H9 (cell line): ENCODE data around the gene CCDC88C. TPM values are rescaled to one million over a fixed set of nuclear protein-coding genes. Genes with fewer than 3 reads are reported as not detected.

Source experiments
- DNase-seq: peaks from one replicate; pipeline ENCODE4 v3.0.0-alpha.2; 2017
- H2AFZ ChIP-seq: one replicate; pipeline ENCODE4 v1.6.1; 2013; ENCODE audit warnings: mild to moderate bottlenecking, low read length, control low read depth, moderate library complexity
- H2AK5ac ChIP-seq: 2 replicates; pipeline ENCODE4 v1.6.1; 2013; ENCODE audit warnings: low read length, control low read depth, mixed read lengths; ENCODE audit not compliant: insufficient read length
- H2BK120ac ChIP-seq: one replicate; pipeline ENCODE4 v1.6.1; 2013; ENCODE audit warnings: low read depth, mild to moderate bottlenecking, low read length, control low read depth, inconsistent platforms; ENCODE audit not compliant: poor library complexity, severe bottlenecking
- H2BK12ac ChIP-seq: 2 replicates; pipeline ENCODE4 v1.6.1; 2013; ENCODE audit warnings: low read length, control low read depth, mixed read lengths, low read depth; ENCODE audit not compliant: insufficient read length
- H2BK15ac ChIP-seq: 2 replicates; pipeline ENCODE4 v1.6.1; 2013; ENCODE audit warnings: low read depth, low read length, control low read depth
- H2BK20ac ChIP-seq: one replicate; pipeline ENCODE4 v1.6.1; 2013; ENCODE audit warnings: low read depth, mild to moderate bottlenecking, low read length, control low read depth, inconsistent platforms; ENCODE audit not compliant: poor library complexity, severe bottlenecking
- H2BK5ac ChIP-seq: 2 replicates; pipeline ENCODE4 v1.6.1; 2013; ENCODE audit warnings: low read length, control low read depth, mixed read lengths; ENCODE audit not compliant: insufficient read length
- H3K14ac ChIP-seq: 2 replicates; pipeline ENCODE4 v1.6.1; 2013; ENCODE audit warnings: low read length, control low read depth; ENCODE audit not compliant: insufficient read depth
- H3K18ac ChIP-seq: 2 replicates; pipeline ENCODE4 v1.6.1; 2013; ENCODE audit warnings: low read depth, mild to moderate bottlenecking, mixed read lengths, low read length, control low read depth; ENCODE audit not compliant: insufficient read length
- H3K23ac ChIP-seq: 2 replicates; pipeline ENCODE4 v1.6.1; 2013; ENCODE audit warnings: low read length, control low read depth, mixed read lengths, low read depth; ENCODE audit not compliant: insufficient read length
- H3K23me2 ChIP-seq: 2 replicates; pipeline ENCODE4 v1.6.1; 2013; ENCODE audit warnings: low read depth, mild to moderate bottlenecking, mixed read lengths, low read length, control low read depth; ENCODE audit not compliant: insufficient read length, poor library complexity, severe bottlenecking
- H3K27ac ChIP-seq: 2 replicates; pipeline ENCODE4 v1.5.1; 2013; ENCODE audit warnings: low read length, control low read depth, mixed read lengths, low read depth; ENCODE audit not compliant: insufficient read length
- H3K27me3 ChIP-seq: 2 replicates; pipeline ENCODE4 v1.6.1; 2013; ENCODE audit warnings: low read length, control low read depth, inconsistent platforms; ENCODE audit not compliant: insufficient read depth
- H3K4ac ChIP-seq: 2 replicates; pipeline ENCODE4 v1.6.1; 2013; ENCODE audit warnings: low read depth, mild to moderate bottlenecking, control low read depth, inconsistent platforms, low read length, moderate library complexity
- H3K4me1 ChIP-seq: 2 replicates; pipeline ENCODE4 v1.6.1; 2013; ENCODE audit warnings: low read length, control low read depth, inconsistent platforms; ENCODE audit not compliant: insufficient read depth
- H3K4me2 ChIP-seq: 2 replicates; pipeline ENCODE4 v1.6.1; 2013; ENCODE audit warnings: low read length, control low read depth, mixed read lengths; ENCODE audit not compliant: insufficient read length, insufficient read depth
- H3K56ac ChIP-seq: 2 replicates; pipeline ENCODE4 v1.6.1; 2013; ENCODE audit warnings: low read depth, mild to moderate bottlenecking, mixed read lengths, low read length, control low read depth; ENCODE audit not compliant: insufficient read length
- H3K79me1 ChIP-seq: 2 replicates; pipeline ENCODE4 v1.6.1; 2013; ENCODE audit warnings: low read depth, mild to moderate bottlenecking, moderate library complexity, low read length, control low read depth, inconsistent platforms; ENCODE audit not compliant: insufficient read depth, poor library complexity, severe bottlenecking
- H3K79me2 ChIP-seq: 2 replicates; pipeline ENCODE4 v1.6.1; 2013; ENCODE audit warnings: low read length, control low read depth, inconsistent platforms; ENCODE audit not compliant: insufficient read depth
- H3K9ac ChIP-seq: 2 replicates; pipeline ENCODE4 v1.6.1; 2013; ENCODE audit warnings: low read length, control low read depth, mixed read lengths; ENCODE audit not compliant: insufficient read length; ENCODE audit errors: extremely low read depth
- H3K9me3 ChIP-seq: one replicate; pipeline ENCODE4 v1.6.1; 2013; ENCODE audit warnings: low read depth, low read length, inconsistent platforms; ENCODE audit not compliant: control insufficient read depth
- H3T11ph ChIP-seq: one replicate; pipeline ENCODE4 v1.6.1; 2013; ENCODE audit warnings: mild to moderate bottlenecking, low read length, control low read depth, inconsistent platforms
- H4K20me1 ChIP-seq: one replicate; pipeline ENCODE4 v1.6.1; 2013; ENCODE audit not compliant: control insufficient read depth, insufficient read length, insufficient read depth
- H4K5ac ChIP-seq: 2 replicates; pipeline ENCODE4 v1.6.1; 2013; ENCODE audit warnings: low read depth, mild to moderate bottlenecking, mixed read lengths, low read length, control low read depth; ENCODE audit not compliant: insufficient read length
- H4K8ac ChIP-seq: replicated peaks from 2 replicates; pipeline ENCODE4 v1.6.1; 2013; ENCODE audit warnings: low read length, control low read depth, mixed read lengths, low read depth; ENCODE audit not compliant: insufficient read length
- H4K91ac ChIP-seq: 2 replicates; pipeline ENCODE4 v1.6.1; 2013; ENCODE audit warnings: low read depth, mild to moderate bottlenecking, moderate library complexity, mixed read lengths, low read length, control low read depth; ENCODE audit not compliant: insufficient read length
- H3K27ac Mint-ChIP-seq, 3 experiments: 2 replicates in 2 of 3; 3 replicates in 1 of 3; pipeline ENCODE4 v1.8.0; 2020 to 2021; ENCODE audit warnings: mixed read lengths in 3 of 3, mild to moderate bottlenecking in 1 of 3, moderate library complexity in 1 of 3
- H3K27me3 Mint-ChIP-seq: 2 replicates; pipeline ENCODE4 v1.8.0; 2021; ENCODE audit warnings: low read depth, mild to moderate bottlenecking, moderate library complexity, mixed read lengths
- H3K36me3 Mint-ChIP-seq, 3 experiments: 2 replicates in 2 of 3; 3 replicates in 1 of 3; pipeline ENCODE4 v1.8.0; 2020 to 2021; ENCODE audit warnings: low read depth in 3 of 3, mixed read lengths in 3 of 3; ENCODE audit not compliant: insufficient read depth in 1 of 3
- H3K4me1 Mint-ChIP-seq, 2 experiments: 2 replicates each; pipeline ENCODE4 v1.8.0; 2020; ENCODE audit warnings: mixed read lengths in 2 of 2
- H3K4me3 Mint-ChIP-seq, 2 experiments: 2 replicates in 1 of 2; 3 replicates in 1 of 2; pipeline ENCODE4 v1.8.0; 2020 to 2021; ENCODE audit warnings: mild to moderate bottlenecking in 2 of 2, mixed read lengths in 2 of 2, moderate library complexity in 1 of 2
- H3K9me3 Mint-ChIP-seq, 2 experiments: 2 replicates in 1 of 2; 3 replicates in 1 of 2; pipeline ENCODE4 v1.8.0; 2020; ENCODE audit warnings: mild to moderate bottlenecking in 2 of 2, mixed read lengths in 2 of 2, moderate library complexity in 1 of 2
- CTCF ChIP-seq: fragments of 200-600 bp; sonication (generic); conservative IDR thresholded peaks from 3 replicates; pipeline ENCODE4 v1.8.0; 2021; ENCODE audit warnings: antibody characterized with exemption, mild to moderate bottlenecking
- WGBS: extraction: QIAGEN DNeasy Blood & Tissue Kit; methylation state at CpG from one replicate; pipeline ENCODE4 v1.1.7; 2013; ENCODE audit warnings: missing lambda C conversion rate, low lambda C conversion rate, mixed read lengths; ENCODE audit not compliant: insufficient read length; ENCODE audit errors: extremely low coverage; 5-methylcytosine and 5-hydroxymethylcytosine counted together
- total RNA-seq: library from RNA; stranded (reverse); gene quantifications from 2 replicates; pipeline ENCODE4 v1.2.1, GENCODE V29; 2021

CCDC88C gene
- total RNA-seq, 1 experiment from 2014 or later = 52.4 TPM

GRCh38 chr14:91244501-91244901 lies 173.1 kb downstream of the CCDC88C start, which contains the start of gene GPR68:
TSS of gene GPR68 (minus strand) at chr14:91244704. CDS start at chr14:91235050, 9,654 bp downstream.
- Histone ChIP-seq H2AK5ac (no peak within 1 kb of the TSS), H3K9me3 (no peaks in the 10 kb centered on the region), H3K9ac (no peak within 1 kb of the TSS), H3K14ac (no peak within 1 kb of the TSS; the same call in 1 of the 2 replicates), H3K23ac (no peak within 1 kb of the TSS), H3K18ac (no peak within 1 kb of the TSS), H3K79me1 (no peaks in the 10 kb centered on the region), H4K91ac (no peak within 1 kb of the TSS), H2BK20ac (no peak within 1 kb of the TSS), H3T11ph (no peak within 1 kb of the TSS), H3K27ac (no peak within 1 kb of the TSS), H3K27me3 (no peaks in the 10 kb centered on the region), H2BK120ac (no peak within 1 kb of the TSS), H3K79me2 (no peaks in the 10 kb centered on the region), H2AFZ (no peak within 1 kb of the TSS), H4K8ac (no peak within 1 kb of the TSS), H3K23me2 (no peaks in the 10 kb centered on the region), H2BK12ac (no peak within 1 kb of the TSS), H3K4me2 (no peak within 1 kb of the TSS), H4K5ac (no peak within 1 kb of the TSS), H3K56ac (no peak within 1 kb of the TSS), H3K4ac (no peak within 1 kb of the TSS), H4K20me1 (no peaks in the 10 kb centered on the region), H3K4me1 (no peaks in the 10 kb centered on the region), H2BK5ac (no peak within 1 kb of the TSS), H2BK15ac (no peak within 1 kb of the TSS)
- H3K9me3 Mint-ChIP-seq = peaks cover 0 to 3% of the 10 kb centered on the region in 2 experiments; a peak in 3 of 5 replicates
- WGBS = no CpG with 5 or more reads among the region's 12 CpGs
- no peak within 1 kb of the TSS; a peak in 1 of 5 replicates for H3K4me3 Mint-ChIP-seq
- peaks cover 2 to 12% of the 10 kb centered on the region in 2 experiments; a peak in 3 of 4 replicates for H3K4me1 Mint-ChIP-seq
- no peak for TF ChIP-seq CTCF
- peak within 1 kb of the TSS in 1 of 3 experiments; percentile 29; a peak in 1 of 7 replicates for H3K27ac Mint-ChIP-seq
- peaks cover 14% of the 10 kb centered on the region for H3K27me3 Mint-ChIP-seq
- H3K36me3 Mint-ChIP-seq = no peaks in the 10 kb centered on the region; a peak in 1 of 7 replicates
- DNase-seq = peak; percentile 67
